Stomach (tissue), 9 donors: ENCODE results near the gene VWA8. TPM values are rescaled to one million over a fixed set of nuclear protein-coding genes. Genes with fewer than 3 reads are reported as not detected.

Experiments used
- DNase-seq, 2 donors: peaks; one replicate each; pipeline versions ENCODE4 v3.0.0 to v3.0.0-alpha.2; 2013 to 2019
- H3K27ac ChIP-seq, 5 donors: fragments of 200-600 bp in 4 of 5; sonication (generic) in 4 of 5; one replicate each; pipeline ENCODE4 v1.5.1; 2013 to 2019; ENCODE audit warnings: mild to moderate bottlenecking in 1 of 5, moderate library complexity in 1 of 5
- H3K27me3 ChIP-seq, 3 donors: fragments of 200-600 bp; sonication (generic); one replicate each; pipeline ENCODE4 v1.5.1; 2017 to 2019; ENCODE audit warnings: mixed run types in 1 of 3
- H3K36me3 ChIP-seq, 4 donors: fragments of 200-600 bp; sonication (generic); 1 replicate in 3 of 4; 2 replicates in 1 of 4; pipeline ENCODE4 v1.5.1; 2016 to 2019
- H3K4me1 ChIP-seq, 4 donors: fragments of 200-600 bp; sonication (generic); one replicate each; pipeline ENCODE4 v1.5.1; 2016 to 2019
- H3K4me3 ChIP-seq, 4 donors: fragments of 200-600 bp; sonication (generic) in 3 of 4; one replicate each; pipeline ENCODE4 v1.5.1; 2016 to 2019; ENCODE audit warnings: mild to moderate bottlenecking in 1 of 4
- H3K9me3 ChIP-seq, 4 donors: fragments of 200-600 bp; sonication (generic); one replicate each; pipeline ENCODE4 v1.5.1; 2016 to 2019
- EP300 ChIP-seq: sonication (generic); formaldehyde crosslinking; IDR thresholded peaks from one replicate; pipeline ENCODE4 v1.6.1; 2017; ENCODE audit warnings: antibody characterized with exemption
- POLR2A ChIP-seq, 4 donors: fragments of 450-650 bp; IDR thresholded peaks; one replicate each; pipeline ENCODE4 v1.6.1; 2016; ENCODE audit warnings: antibody characterized with exemption in 4 of 4, control low read depth in 2 of 4, mild to moderate bottlenecking in 1 of 4, moderate library complexity in 1 of 4
- POLR2AphosphoS5 ChIP-seq, 3 donors: sonication (generic); formaldehyde crosslinking; IDR thresholded peaks; one replicate each; pipeline ENCODE4 v1.6.1; 2016; ENCODE audit warnings: antibody characterized with exemption in 3 of 3
- WGBS, 5 donors: extraction: QIAGEN DNeasy Blood & Tissue Kit in 3 of 5; methylation state at CpG; one replicate each; pipeline versions ENCODE4 v1.1.5 to v1.1.7; 2013 to 2018; 5-methylcytosine and 5-hydroxymethylcytosine counted together
- intact Hi-C: fragments of 100-400 bp; cut with DNase I; formaldehyde crosslinking; loops from one replicate; pipeline ENCODE4 v1.15.1; 2023; ENCODE audit warnings: low total_unique reads
- polyA plus RNA-seq, 3 donors: library from polyadenylated mRNA; stranded (reverse); fragments of 200-250 nt; gene quantifications; one replicate each; pipeline ENCODE4 v1.2.3, GENCODE V29; 2013
- total RNA-seq, 5 donors: library from RNA; depleted of rRNA; stranded (reverse); fragments of >200 nt; gene quantifications; one replicate each; pipeline versions ENCODE4 v1.1.0 to v1.2.3, GENCODE V29; 2014 to 2016
- TF ChIP-seq, protein P1 (sequence below), 7 experiments: fragments of 450-650 bp in 4 of 7; fragments of 200-600 bp in 3 of 7; sonication (generic) in 3 of 7; IDR thresholded peaks; one replicate each; pipeline ENCODE4 v1.5.1; 2016 to 2019; ENCODE audit warnings: antibody characterized with exemption in 7 of 7, control low read depth in 2 of 7, mild to moderate bottlenecking in 1 of 7
- donor health status: healthy with polysubstance abuse.
- donor health status: Bipolar disorder and iron deficiency.
- donor health status: healthy.

The VWA8 gene
- total and polyA plus RNA-seq, 8 donors, result 3.3 to 99.2 (median 25.4) TPM

DNA sequence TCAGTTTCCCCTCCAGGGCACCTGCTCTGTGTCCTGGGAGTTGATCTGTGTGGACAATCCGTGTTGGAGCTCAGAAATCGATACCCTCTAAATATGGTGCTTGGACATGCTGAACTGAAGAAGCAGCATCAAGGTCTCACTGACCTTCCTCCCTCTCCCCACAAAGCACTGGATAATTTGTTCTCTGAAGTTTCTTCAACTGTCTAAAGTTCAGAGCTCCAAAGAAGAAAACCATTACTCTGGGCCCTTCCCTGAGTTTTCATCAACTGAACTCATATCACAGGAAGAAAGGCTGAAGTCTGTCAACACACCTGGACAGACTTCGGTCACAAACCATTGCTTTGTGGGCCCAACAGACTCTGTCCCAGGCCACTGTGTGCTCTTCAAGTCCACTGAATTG, 371.5 kb downstream of the VWA8 start:
- Histone ChIP-seq H3K4me3 (no peak overlapping the region), H3K27ac (no peak overlapping the region), H3K9me3 (no peaks in the 10 kb centered on the region), H3K4me1 (no peaks in the 10 kb centered on the region), H3K27me3 (no peaks in the 10 kb centered on the region), H3K36me3 (peaks cover 0 to 30% (median 22%) of the 10 kb centered on the region in 4 donors)
- intact Hi-C loops, result no loop called here
- no peak for DNase-seq
- 79 to 99% (median 96%) methylated on average over 3 of the region's 3 CpGs for WGBS, 5 donors
- TF ChIP-seq, protein P1, sequence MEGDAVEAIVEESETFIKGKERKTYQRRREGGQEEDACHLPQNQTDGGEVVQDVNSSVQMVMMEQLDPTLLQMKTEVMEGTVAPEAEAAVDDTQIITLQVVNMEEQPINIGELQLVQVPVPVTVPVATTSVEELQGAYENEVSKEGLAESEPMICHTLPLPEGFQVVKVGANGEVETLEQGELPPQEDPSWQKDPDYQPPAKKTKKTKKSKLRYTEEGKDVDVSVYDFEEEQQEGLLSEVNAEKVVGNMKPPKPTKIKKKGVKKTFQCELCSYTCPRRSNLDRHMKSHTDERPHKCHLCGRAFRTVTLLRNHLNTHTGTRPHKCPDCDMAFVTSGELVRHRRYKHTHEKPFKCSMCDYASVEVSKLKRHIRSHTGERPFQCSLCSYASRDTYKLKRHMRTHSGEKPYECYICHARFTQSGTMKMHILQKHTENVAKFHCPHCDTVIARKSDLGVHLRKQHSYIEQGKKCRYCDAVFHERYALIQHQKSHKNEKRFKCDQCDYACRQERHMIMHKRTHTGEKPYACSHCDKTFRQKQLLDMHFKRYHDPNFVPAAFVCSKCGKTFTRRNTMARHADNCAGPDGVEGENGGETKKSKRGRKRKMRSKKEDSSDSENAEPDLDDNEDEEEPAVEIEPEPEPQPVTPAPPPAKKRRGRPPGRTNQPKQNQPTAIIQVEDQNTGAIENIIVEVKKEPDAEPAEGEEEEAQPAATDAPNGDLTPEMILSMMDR (IDR thresholded peaks at IDR 0.05), result no peak
- TF ChIP-seq EP300, result no peak

DNA sequence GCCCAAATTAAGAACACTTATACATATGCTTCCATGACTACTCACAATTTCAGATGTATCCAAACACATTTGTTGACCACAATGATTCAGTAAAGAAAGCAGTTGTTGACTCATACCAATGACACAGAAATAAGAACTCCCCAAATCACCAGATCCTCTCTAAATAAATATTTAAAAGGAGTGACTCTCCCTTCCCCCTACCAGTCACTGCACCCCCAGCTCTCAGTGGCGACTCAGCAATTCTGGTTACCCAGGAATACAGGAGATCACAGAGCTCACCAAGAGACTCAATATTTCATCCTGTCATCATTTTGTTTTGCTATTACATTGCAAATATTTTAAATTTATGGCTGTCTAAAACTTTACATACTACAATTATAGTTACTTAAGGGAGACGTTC, 372.0 kb downstream of the VWA8 start:
- Histone ChIP-seq H3K27ac (no peak overlapping the region), H3K36me3 (peaks cover 0 to 30% (median 23%) of the 10 kb centered on the region in 4 donors), H3K4me1 (no peaks in the 10 kb centered on the region), H3K9me3 (no peaks in the 10 kb centered on the region), H3K4me3 (no peak overlapping the region), H3K27me3 (no peaks in the 10 kb centered on the region)
- intact Hi-C loops, result no loop called here
- DNase-seq, result no peak
- TF ChIP-seq POLR2A (IDR thresholded peaks at IDR 0.05) (no peak), EP300 (no peak), POLR2AphosphoS5 (IDR thresholded peaks at IDR 0.05) (no peak)
- TF ChIP-seq, protein P1 (IDR thresholded peaks at IDR 0.05), result no peak
- WGBS, 5 donors, result 77 to 91% (median 85%) methylated on average over 2 of the region's 2 CpGs

DNA sequence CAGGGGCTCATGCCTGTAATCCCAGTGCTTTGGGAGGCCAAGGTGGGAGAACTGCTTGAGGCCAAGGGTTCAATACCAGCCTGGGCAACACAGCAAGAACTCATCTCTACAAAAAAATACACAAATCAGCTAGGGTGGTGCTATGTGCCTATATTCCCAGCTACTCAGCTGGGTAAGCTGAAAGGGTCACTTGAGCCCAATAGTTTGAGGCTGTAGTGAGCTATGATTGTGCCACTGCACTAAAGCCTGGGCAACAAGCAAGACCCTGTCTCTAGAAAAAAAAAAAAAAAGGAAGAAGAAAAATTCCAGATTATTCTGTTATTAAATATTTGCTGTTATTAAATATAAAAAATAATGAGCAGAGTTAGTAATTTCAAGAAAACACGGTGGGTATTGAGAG, 372.5 kb downstream of the VWA8 start:
- peaks cover 0 to 34% (median 25%) of the 10 kb centered on the region in 4 donors for H3K36me3 ChIP-seq
- no peak for TF ChIP-seq POLR2AphosphoS5 (IDR thresholded peaks at IDR 0.05)
- TF ChIP-seq, protein P1 (IDR thresholded peaks at IDR 0.05), result no peak
- TF ChIP-seq POLR2A (IDR thresholded peaks at IDR 0.05), result no peak
- TF ChIP-seq EP300, result no peak
- WGBS, 5 donors, result 76 to 90% (median 86%) methylated on average over 1 of the region's 1 CpG
- H3K4me3 ChIP-seq, result no peak overlapping the region
- no peak overlapping the region for H3K27ac ChIP-seq
- intact Hi-C loops, result no loop called here
- H3K9me3 ChIP-seq, result no peaks in the 10 kb centered on the region
- no peaks in the 10 kb centered on the region for H3K4me1 ChIP-seq
- no peak for DNase-seq
- H3K27me3 ChIP-seq, result no peaks in the 10 kb centered on the region

DNA sequence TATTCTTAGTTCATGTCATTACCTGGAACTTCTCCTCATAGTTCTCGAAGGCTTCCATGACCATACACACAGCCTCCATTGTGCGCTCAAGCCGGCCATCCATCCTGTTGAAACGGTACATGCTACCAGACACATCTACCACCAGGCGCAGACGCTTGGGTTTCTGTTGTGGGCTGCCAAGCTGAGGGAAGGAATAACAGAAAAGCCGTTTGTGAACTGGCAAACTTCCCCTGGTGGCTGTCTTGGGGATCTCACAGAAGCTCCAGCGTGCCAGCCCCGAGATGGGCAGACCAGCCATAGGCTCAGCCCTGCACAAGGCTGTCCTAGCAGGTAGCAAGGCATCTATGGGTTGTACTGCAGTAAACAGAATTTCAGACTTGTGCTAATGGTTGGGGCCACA, 373.4 kb downstream of the VWA8 start:
- no peaks in the 10 kb centered on the region for H3K9me3 ChIP-seq
- TF ChIP-seq POLR2AphosphoS5 (IDR thresholded peaks at IDR 0.05), result no peak
- no peak for TF ChIP-seq POLR2A (IDR thresholded peaks at IDR 0.05)
- TF ChIP-seq, protein P1 (IDR thresholded peaks at IDR 0.05), result no peak
- no peak for TF ChIP-seq EP300
- intact Hi-C loops, result no loop called here
- no peaks in the 10 kb centered on the region for H3K4me1 ChIP-seq
- peaks cover 0 to 44% (median 29%) of the 10 kb centered on the region in 4 donors for H3K36me3 ChIP-seq
- no peak for DNase-seq
- H3K4me3 ChIP-seq, result no peak overlapping the region
- 92 to 98% (median 96%) methylated on average over 8 to 9 of the region's 9 CpGs for WGBS, 5 donors
- H3K27ac ChIP-seq, result no peak overlapping the region
- H3K27me3 ChIP-seq, result no peaks in the 10 kb centered on the region
